Gastroesophageal sphincter (tissue), 3 donors: ENCODE measurements around the gene MRPL42.

ENCODE experiments used
- CTCF ChIP-seq, 4 experiments: fragments of 200-600 bp in 2 of 4; fragments of 450-650 bp in 2 of 4; sonication (generic) in 1 of 4; IDR thresholded peaks; one replicate each; pipeline ENCODE4 v1.5.1; 2017 to 2019; ENCODE audit warnings: antibody characterized with exemption in 4 of 4, mild to moderate bottlenecking in 2 of 4, moderate library complexity in 2 of 4
- POLR2A ChIP-seq, 2 donors: fragments of 450-650 bp; IDR thresholded peaks; one replicate each; pipeline ENCODE4 v1.6.1; 2017; ENCODE audit warnings: antibody characterized with exemption in 2 of 2, mild to moderate bottlenecking in 2 of 2, moderate library complexity in 1 of 2

GRCh38 chr12:93549174-93549573 lies 81.9 kb downstream of the MRPL42 start:
- TF ChIP-seq POLR2A (IDR thresholded peaks at IDR 0.05) (no peak), CTCF (IDR thresholded peaks at IDR 0.05) (no peak)
